A549 treated with AZD9567 at 1 μM for 4 hours (cell line): Measurements from ENCODE around the gene CLEC4C. TPM values are rescaled to one million over a fixed set of nuclear protein-coding genes. Genes with fewer than 3 reads are reported as not detected.

Source experiments
- total RNA-seq: library from RNA; stranded (reverse); fragments of 200-300 nt; extraction: Qiagen RNA extraction; gene quantifications from 5 replicates; pipeline ENCODE4 v1.2.3, GENCODE V29; 2022; ENCODE audit not compliant: insufficient read depth

Gene CLEC4C
- total RNA-seq = not detected in 5 replicates

GRCh38 chr12:7747246-7747645, at the start of gene CLEC4C:
TSS of gene CLEC4C (minus strand) at chr12:7747375. CDS start at chr12:7747348, 27 bp downstream.

GRCh38 chr12:7788884-7789528, 41.8 kb upstream of the CLEC4C start, which contains the start of gene NANOG:
TSS of gene NANOG (plus strand) at chr12:7789402. CDS start at chr12:7789615, 213 bp downstream.

DNA sequence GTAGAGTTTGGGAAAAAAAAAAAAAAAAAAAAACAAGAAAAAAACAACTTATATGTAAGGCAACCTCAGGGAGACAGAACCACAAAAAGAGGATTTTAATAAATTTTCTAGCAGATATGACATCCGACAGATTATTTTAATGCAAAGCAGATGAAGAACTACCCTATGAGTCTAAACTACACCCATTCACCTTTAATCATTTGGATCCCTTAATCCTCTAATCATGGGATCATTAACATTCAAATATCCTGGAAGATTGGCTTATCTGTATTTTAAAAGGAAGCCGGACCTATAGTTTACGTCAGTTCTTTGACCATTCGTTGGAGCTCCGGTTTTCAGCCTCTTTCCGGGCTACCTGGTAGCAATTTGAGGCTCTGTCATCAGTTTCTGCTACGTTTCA, 36.0 kb downstream of the CLEC4C start, which contains the start of gene DPPA3:
Gene DPPA3, plus strand, starts transcription at position 301 of the 400 bp plus-strand sequence. CDS start 138 bp downstream, outside the sequence.

DNA sequence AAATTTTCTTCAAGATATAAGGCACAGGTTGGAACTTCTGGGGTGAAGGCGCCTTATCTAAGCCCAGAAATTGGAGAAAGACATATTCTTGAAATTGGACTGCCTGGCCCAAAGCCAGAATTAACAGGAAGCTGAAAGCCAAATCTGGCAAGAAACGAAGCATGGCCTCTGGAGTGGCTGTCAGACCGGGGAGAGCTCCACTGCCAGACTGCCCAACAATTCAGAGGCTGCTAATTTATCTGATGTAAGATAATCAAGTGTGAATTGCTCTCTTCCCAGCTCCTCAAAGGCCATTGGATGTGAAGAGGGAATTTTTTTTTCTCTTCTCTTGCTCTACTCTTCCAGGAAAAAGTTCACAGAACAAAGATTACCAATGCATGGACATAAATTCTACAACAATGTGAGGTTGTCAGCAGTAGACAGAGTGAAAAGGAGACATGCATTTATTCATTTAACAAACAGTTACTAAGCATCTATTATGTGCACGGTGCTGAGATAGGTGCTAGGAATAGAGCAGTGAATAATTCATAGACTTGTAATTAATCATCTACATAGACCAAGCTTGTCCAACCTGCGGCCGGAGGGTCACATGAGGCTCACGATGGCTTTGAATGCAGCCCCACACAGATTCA, 51.5 kb downstream of the CLEC4C start, which contains the start of gene GDF3:
Gene GDF3, minus strand, starts transcription at position 210 of the 632 bp plus-strand sequence. Its CDS starts 47 bp downstream, at position 163.

Other genes starting within 250 kb of the CLEC4C start
- not detected in 5 replicates for gene CD163, start 243.6 kb downstream of the CLEC4C start, total RNA-seq
- gene APOBEC1, start 81.5 kb downstream of the CLEC4C start, total RNA-seq = not detected in 5 replicates
- gene GDF3, start 51.6 kb downstream of the CLEC4C start, total RNA-seq = not detected in 5 replicates
- gene DPPA3, start 35.9 kb downstream of the CLEC4C start, total RNA-seq = not detected in 5 replicates
- gene NANOGNB, start 17.8 kb upstream of the CLEC4C start, total RNA-seq = not detected in 5 replicates
- gene NANOG, start 42.0 kb upstream of the CLEC4C start, total RNA-seq = not detected in 5 replicates
- gene SLC2A14, start 125.5 kb upstream of the CLEC4C start, total RNA-seq = 0.20 to 1.2 TPM (median 0.34 TPM) in 5 replicates
- gene SLC2A3, start 188.8 kb upstream of the CLEC4C start, total RNA-seq = 4.8 to 8.1 TPM (median 5.3 TPM) in 5 replicates